ENCODE results near the gene GP2.

The GP2 gene

GRCh38 chr16:20327444-20328041 is at the start of gene GP2:
Gene GP2 (minus strand): TSS chr16:20327513. CDS start chr16:20326431, 1,082 bp downstream.
- no peak for DNase-seq

GRCh38 chr16:20372701-20373100 is 45.4 kb upstream of the GP2 start:
- no peak for DNase-seq

DNA sequence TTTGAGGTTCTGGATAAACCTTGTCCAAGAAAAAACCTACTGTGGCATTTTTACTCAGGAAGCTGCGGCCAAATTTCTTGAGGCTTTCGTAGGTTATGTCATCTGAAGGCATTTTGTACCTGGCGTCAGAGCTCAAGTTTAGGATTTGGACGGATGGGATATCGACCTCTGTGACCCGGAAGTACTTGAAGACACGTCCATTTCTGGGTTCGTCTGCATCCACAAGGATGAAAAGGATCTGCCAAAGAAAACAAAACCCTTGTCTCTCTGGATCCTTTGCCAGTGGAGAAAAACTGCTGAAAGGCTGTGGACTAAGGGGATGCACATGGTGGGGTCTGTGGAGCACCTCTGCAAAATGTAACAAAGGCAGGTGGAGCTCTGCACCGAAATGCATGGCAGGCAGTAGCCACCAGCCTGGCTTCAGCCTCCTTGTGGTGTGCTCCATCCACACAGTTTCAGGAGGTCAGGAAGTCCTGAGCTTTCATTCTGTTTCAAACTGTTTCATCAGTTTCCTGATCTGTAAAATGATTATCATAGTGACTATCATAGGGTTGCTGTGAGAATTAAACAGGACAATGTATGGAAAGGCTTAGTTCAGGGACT is 42.2 kb upstream of the GP2 start:
- DNase-seq: no peak

DNA sequence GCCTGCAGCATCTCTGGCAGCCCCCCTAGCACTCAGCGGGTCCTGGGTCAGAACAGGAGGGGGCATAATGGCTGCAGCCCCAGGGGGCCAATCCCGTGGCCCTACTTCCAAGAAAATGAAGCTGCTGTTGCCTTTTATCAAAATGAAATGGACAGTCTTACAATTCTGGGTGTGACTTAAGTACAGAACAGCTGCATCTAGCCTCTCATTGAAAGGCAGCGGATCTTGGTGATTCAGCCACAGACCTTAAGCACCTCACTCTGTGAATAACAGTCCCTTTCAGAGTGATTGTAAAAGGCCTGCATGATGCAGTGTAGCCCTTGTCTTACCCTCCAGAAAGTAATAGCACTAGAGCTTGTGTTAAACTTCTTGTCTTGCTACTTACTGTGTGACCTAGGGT is 36.7 kb upstream of the GP2 start:
- no peak for DNase-seq

DNA sequence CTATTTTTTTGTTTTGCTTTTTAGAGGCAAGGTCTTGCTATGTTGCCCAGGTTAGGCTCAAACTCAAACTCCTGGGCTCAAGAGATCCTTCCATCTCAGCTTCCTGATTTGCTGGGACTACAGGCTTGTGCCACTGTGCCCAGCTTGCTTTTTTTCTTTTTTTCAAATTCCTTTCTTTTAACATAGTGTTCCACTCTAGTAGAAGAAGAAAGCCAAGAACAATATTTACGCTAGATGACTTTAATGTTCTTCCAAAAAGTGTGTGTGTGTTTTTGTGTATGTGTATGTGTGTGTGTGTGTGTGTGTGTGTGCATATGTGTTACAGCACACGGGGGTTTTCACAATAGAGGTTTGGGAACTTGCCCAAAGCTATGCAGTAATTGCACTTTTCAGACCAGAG is 35.9 kb upstream of the GP2 start:
- DNase-seq: no peak

- no peak for DNase-seq
Measured at GRCh38 chr16:20359997-20360396, 32.7 kb upstream of the GP2 start.

- DNase-seq: no peak
Measured at GRCh38 chr16:20355114-20355782, 27.9 kb upstream of the GP2 start.

DNA sequence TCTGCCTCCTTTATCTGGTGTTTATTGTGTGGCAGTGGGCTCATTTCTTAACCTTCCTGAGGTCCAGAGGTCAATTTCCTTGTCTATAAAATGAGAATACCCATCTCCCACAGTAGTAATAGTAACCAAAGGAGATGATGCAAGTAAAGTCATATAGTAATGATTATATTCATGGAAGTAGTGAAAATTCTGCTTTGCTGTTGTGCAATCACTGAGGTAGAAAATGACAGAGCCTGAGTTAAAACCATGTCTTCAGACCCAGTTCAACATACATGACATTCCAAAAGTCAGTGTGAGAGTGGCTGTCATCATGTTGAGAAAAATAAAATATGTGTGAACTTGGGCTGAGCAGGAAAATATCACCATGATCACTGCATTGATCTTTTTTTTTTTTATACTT is 26.1 kb upstream of the GP2 start:
- DNase-seq: no peak

- no peak for DNase-seq
Measured at GRCh38 chr16:20352615-20353014, 25.3 kb upstream of the GP2 start, which contains the start of gene UMOD. Gene UMOD (minus strand): TSS chr16:20352715. CDS start chr16:20350737, 1,978 bp downstream.

DNA sequence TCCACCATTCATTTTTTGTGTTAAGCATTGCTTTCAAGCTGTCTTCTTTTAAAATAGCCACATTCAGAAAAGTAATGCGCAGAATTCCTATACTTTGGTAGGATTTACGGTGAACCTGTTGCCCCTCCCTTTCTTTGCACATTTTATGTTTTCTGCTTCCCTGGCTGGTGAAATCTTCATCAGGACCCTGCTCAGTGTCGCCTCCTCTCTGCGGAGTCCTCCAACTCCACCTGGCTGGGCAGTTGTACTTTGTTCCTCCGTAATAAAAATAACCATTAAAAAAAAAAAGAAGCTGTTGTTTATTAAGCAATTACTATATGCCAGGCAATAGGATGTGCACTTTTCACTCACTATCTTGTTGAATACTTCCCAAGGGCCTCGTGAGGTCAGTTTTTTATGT is 22.3 kb upstream of the GP2 start:
- no peak for DNase-seq

GRCh38 chr16:20348365-20349185 is 21.3 kb upstream of the GP2 start:
- DNase-seq: no peak

- no peak for DNase-seq
Measured at GRCh38 chr16:20347666-20348364, 20.5 kb upstream of the GP2 start.

GRCh38 chr16:20344611-20345010 is 17.3 kb upstream of the GP2 start:
- no peak for DNase-seq

DNA sequence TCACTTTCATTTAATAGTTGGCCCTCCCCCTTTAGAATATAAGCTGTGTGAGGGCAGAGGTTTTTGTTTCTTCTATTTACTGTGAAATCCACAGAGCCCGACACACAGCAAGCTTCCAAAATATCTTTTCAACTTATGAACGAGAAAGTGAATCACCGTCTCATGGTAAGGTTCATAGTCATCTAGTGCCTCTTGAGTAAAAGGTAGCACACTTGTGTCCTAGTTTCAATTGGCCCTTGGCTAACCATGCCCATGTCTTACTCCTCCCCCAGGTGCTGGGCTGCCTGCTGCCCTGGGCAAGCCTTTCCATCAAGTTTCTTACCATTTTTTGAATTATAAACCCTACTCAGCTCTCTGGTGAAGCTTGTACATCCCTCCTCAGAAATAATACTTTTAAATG is 12.4 kb upstream of the GP2 start:
- no peak for DNase-seq

DNA sequence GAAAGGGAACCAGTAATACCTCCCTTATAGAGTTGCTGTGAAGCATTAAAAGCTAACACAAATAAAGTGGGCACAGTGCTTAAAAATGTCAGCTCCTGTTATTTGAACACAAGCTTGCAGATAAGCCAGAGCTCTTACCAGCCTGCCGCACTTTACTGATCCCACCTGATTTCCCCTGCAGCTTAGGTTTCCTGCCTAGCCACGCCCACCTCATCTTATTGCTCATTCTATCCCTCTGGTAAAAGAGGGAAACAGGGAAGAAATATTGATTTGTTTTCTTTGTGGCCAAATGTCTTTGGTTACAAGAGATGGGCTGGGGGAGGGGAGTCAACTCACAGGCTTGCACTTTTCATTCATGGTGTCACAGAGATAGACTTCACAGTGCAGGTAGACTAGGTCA is 9.6 kb upstream of the GP2 start:
- no peak for DNase-seq

DNA sequence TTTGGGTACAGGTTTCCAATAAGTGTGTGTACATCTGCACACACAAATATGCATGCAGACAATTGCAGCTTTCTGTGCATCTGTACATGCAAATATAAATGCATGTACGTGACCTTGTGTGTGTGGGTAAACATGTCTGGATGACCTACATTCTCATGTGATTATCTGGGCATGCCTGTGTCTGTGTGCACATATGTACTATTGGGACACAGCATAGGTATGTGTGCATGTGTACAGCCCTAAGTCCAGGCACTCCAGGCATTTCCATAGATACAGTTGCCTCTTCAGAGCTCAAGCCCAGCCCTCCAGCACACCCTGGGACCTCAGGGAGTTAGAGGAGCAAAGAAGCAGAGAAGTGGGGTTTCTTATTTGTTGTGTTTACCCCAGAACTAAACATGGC is 7.1 kb upstream of the GP2 start:
- no peak for DNase-seq

GRCh38 chr16:20333120-20333519 is 5.8 kb upstream of the GP2 start:
- no peak for DNase-seq

GRCh38 chr16:20332411-20332810 is 5.1 kb upstream of the GP2 start:
- no peak for DNase-seq

GRCh38 chr16:20331635-20332034 is 4.3 kb upstream of the GP2 start:
- DNase-seq: no peak

GRCh38 chr16:20329392-20330138 is 2.3 kb upstream of the GP2 start:
- DNase-seq: no peak

DNA sequence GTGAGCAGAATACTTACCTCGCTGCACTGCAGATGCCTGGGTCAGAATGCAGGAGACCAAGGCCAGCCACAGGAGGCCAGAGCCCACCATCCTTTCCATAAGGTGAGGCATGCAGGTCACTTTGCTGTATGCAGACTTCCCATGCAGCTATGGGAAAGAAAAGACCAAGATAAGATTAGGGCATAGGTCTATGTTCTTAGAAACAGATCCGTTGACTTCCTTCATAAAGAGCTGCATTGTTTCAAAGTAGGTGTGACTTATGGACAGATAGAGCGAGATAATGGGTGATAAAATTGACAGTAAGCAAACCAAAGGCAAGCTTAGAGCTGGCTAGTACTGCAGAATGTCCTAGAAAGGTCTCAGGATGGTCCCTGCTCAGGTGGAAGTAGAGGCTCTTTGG is 992 bp downstream of the GP2 start:
- no peak for DNase-seq

DNA sequence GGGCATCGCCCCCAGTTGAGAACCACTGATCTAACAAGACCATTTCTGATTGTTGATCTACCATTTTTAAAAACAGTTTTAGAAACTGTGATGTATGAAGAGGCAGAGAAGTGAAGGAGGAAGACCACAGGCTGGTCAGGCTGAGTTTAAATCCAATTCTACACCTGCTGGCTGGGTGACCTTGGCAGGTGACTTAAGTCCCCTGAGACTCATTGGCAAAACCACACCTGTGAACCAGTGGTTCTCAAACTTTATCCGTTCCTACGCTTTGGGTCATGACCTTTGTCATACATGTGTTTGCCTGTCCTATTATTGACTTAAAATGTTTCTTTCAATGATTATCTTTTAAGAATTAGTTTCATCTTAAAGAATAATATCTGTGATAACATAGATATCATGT is 2.3 kb downstream of the GP2 start:
- DNase-seq: no peak

All from NCI-H2171 treated with DMSO at 0.1 percent for 48 hours (cell line).